GM18951 (cell line): ENCODE data around the gene PERCC1.

Experiments used
- POLR2A ChIP-seq: IDR thresholded peaks from 4 replicates; pipeline ENCODE4 v1.6.1; 2011; ENCODE audit warnings: mild to moderate bottlenecking; ENCODE audit not compliant: insufficient read length, insufficient read depth; ENCODE audit errors: extremely low read depth
- in situ Hi-C: fragments of 300-500 bp; cut with MboI; formaldehyde crosslinking; loops from one replicate; pipeline ENCODE4 v1.12.0; 2022; ENCODE audit warnings: low sequenced_read_pairs, mixed read lengths, inconsistent platforms; ENCODE audit not compliant: unreplicated experiment

Gene PERCC1

GRCh38 chr16:1430759-1431496 lies at the start of gene PERCC1:
TSS of gene PERCC1 (plus strand) at chr16:1431078. CDS start at chr16:1432594, 1,516 bp downstream.
- no peak for TF ChIP-seq POLR2A
- in situ Hi-C loops, result no loop called here

GRCh38 chr16:1381612-1382406 lies 49.1 kb upstream of the PERCC1 start:
- no peak for TF ChIP-seq POLR2A
- in situ Hi-C loops, result no loop called here

GRCh38 chr16:1383556-1383955 lies 47.3 kb upstream of the PERCC1 start:
- in situ Hi-C loops, result no loop called here
- no peak for TF ChIP-seq POLR2A

GRCh38 chr16:1385232-1385631 lies 45.6 kb upstream of the PERCC1 start:
- in situ Hi-C loops, result no loop called here
- TF ChIP-seq POLR2A, result no peak

- in situ Hi-C loops, result no loop called here
- no peak for TF ChIP-seq POLR2A
These were observed 43.5 kb upstream of the PERCC1 start for GRCh38 chr16:1387331-1387730.

- TF ChIP-seq POLR2A, result no peak
- in situ Hi-C loops, result no loop called here
These were observed 41.1 kb upstream of the PERCC1 start for GRCh38 chr16:1389762-1390161.

- in situ Hi-C loops, result no loop called here
- no peak for TF ChIP-seq POLR2A
These were observed 40.6 kb upstream of the PERCC1 start for GRCh38 chr16:1390239-1390779.

- no peak for TF ChIP-seq POLR2A
- in situ Hi-C loops, result no loop called here
These were observed 38.1 kb upstream of the PERCC1 start for GRCh38 chr16:1392826-1393225.

GRCh38 chr16:1393613-1394176 lies 37.2 kb upstream of the PERCC1 start:
- in situ Hi-C loops, result no loop called here
- TF ChIP-seq POLR2A, result no peak

GRCh38 chr16:1394367-1394951 lies 36.4 kb upstream of the PERCC1 start:
- TF ChIP-seq POLR2A, result no peak
- in situ Hi-C loops, result no loop called here

- no peak for TF ChIP-seq POLR2A
- in situ Hi-C loops, result no loop called here
These were observed 35.3 kb upstream of the PERCC1 start for GRCh38 chr16:1395444-1396031.

- in situ Hi-C loops, result no loop called here
- TF ChIP-seq POLR2A, result no peak
These were observed 33.1 kb upstream of the PERCC1 start for GRCh38 chr16:1397779-1398178.

GRCh38 chr16:1398351-1398750 lies 32.5 kb upstream of the PERCC1 start:
- no peak for TF ChIP-seq POLR2A
- in situ Hi-C loops, result no loop called here
